ENCODE measurements around the gene CANT1. TPM values are rescaled to one million over a fixed set of nuclear protein-coding genes. Genes with fewer than 3 reads are reported as not detected.

CANT1 gene
- total and polyA plus RNA-seq, 9 of the 15 experiments (the other 6 are each of a cell fraction or from before 2014, with no cell fraction given): 2.7 to 66.4 (median 22.5) TPM

GRCh38 chr17:78986048-78986648, 23.4 kb downstream of the CANT1 start:
- POLR2A ChIA-PET: interaction anchor here (0.6 kb wide), 2 partner anchors 16 to 500 kb away, joined by 3 to 5 read pairs; no protein-coding TSS in a partner anchor
- TF ChIP-seq ATF7 (IDR thresholded peaks at IDR 0.05): no peak
- TF ChIP-seq E2F8 (IDR thresholded peaks at IDR 0.05; ENCODE audit: low read depth, partially characterized antibody): no peak
- TF ChIP-seq SMARCB1 (IDR thresholded peaks at IDR 0.05; ENCODE audit: insufficient read length, low read depth): no peak
- TF ChIP-seq ARID3A (IDR thresholded peaks at IDR 0.05; ENCODE audit: borderline replicate concordance, low read depth, low read length): peak; percentile 69; the same call in 1 of the 2 replicates
- no peak for TF ChIP-seq RFX1 (IDR thresholded peaks at IDR 0.05)
- TF ChIP-seq MBD1 (CRISPR knock-in tag; IDR thresholded peaks at IDR 0.05): no peak
- 0 out of 2 replicates have a peak, but pooled peaks have one; percentile 29 for TF ChIP-seq NCOA6 (IDR thresholded peaks at IDR 0.05)
- no peak for TF ChIP-seq SP2 (IDR thresholded peaks at IDR 0.05; ENCODE audit: extremely low read depth, low read depth, low read length, poor library complexity, severe bottlenecking)
- no peak for TF ChIP-seq NCOA4 (IDR thresholded peaks at IDR 0.05; ENCODE audit: partially characterized antibody)
- no peak for TF ChIP-seq NR4A1 (CRISPR knock-in tag; IDR thresholded peaks at IDR 0.05)
- TF ChIP-seq NR4A1 (tag; IDR thresholded peaks at IDR 0.05): no peak

More at GRCh38 chr17:78986048-78986648, 23.4 kb downstream of the CANT1 start:
- in situ Hi-C loops (cut with MboI) (no loop called here), intact Hi-C loops (cut with micrococcal nuclease) (loop anchor here (2.0 kb wide), 1 partner anchor 57 kb away; no protein-coding TSS in a partner anchor)
- FAIRE-seq (peak; percentile 90), DNase-seq (ENCODE audit: extremely low read depth in 1 of 4, low spot score in 3 of 4) (peak; percentile 60 to 82 (median 68)), ATAC-seq (peak; percentile 92)
- Histone ChIP-seq H3K9ac (ENCODE audit: insufficient read depth in 1 of 2, low read depth in 2 of 2, low read length in 2 of 2) (peak overlapping the region; percentile 47 to 79; a peak in 3 of 4 replicates), H3K9me3 (replicated peaks; ENCODE audit: control insufficient read depth, insufficient read depth, low read depth, low read length) (no peaks in the 10 kb centered on the region), H4K20me1 (replicated peaks; ENCODE audit: control insufficient read depth, insufficient read depth, low read length) (no peaks in the 10 kb centered on the region), H3K27me3 (ENCODE audit: control insufficient read depth in 2 of 2, insufficient read depth in 2 of 2, low read length in 2 of 2) (no peaks in the 10 kb centered on the region), H3K4me1 (replicated peaks in 1 of 2; ENCODE audit: control insufficient read depth in 2 of 2, insufficient read depth in 2 of 2, low read length in 2 of 2) (peaks cover 11 to 21% of the 10 kb centered on the region in 2 experiments), H2AFZ (ENCODE audit: low read depth, low read length) (peak overlapping the region; percentile 74), H3K9me1 (ENCODE audit: control insufficient read depth, insufficient read depth, low read length) (no peaks in the 10 kb centered on the region), H3K4me2 (ENCODE audit: insufficient read depth, low read length) (peak overlapping the region; percentile 72), H3K4me3 (peak overlapping the region; percentile 6; the same call in 1 of the 2 replicates), H3K27ac (ENCODE audit: extremely low read depth, low read depth, low read length) (peak overlapping the region; percentile 67), H3K36me3 (ENCODE audit: control insufficient read depth, insufficient read depth, low read length) (peaks cover 15% of the 10 kb centered on the region; the same call in 1 of the 3 replicates), H3K79me2 (ENCODE audit: control insufficient read depth, insufficient read depth, low read length) (no peaks in the 10 kb centered on the region)
- BruUV-seq (replicated peaks): no TSS peak
- WGBS (ENCODE audit: insufficient coverage, low coverage, missing lambda C conversion rate): 12% methylated on average over 6 of the region's 6 CpGs
- CTCF ChIA-PET (ENCODE audit: low intra/inter-chr PET ratio): interaction anchor here (0.6 to 1.1 kb wide), 4 partner anchors 56 to 1100 kb away, joined by 3 to 6 read pairs (median 4); no protein-coding TSS in a partner anchor
